ENCODE measurements around the gene PGR. TPM values are rescaled to one million over a fixed set of nuclear protein-coding genes. Genes with fewer than 3 reads are reported as not detected.

The PGR gene
- total and polyA plus RNA-seq, 2 of the 8 experiments (the other 6 are each of a cell fraction or from before 2014, with no cell fraction given) = 0.03 to 0.35 TPM

DNA sequence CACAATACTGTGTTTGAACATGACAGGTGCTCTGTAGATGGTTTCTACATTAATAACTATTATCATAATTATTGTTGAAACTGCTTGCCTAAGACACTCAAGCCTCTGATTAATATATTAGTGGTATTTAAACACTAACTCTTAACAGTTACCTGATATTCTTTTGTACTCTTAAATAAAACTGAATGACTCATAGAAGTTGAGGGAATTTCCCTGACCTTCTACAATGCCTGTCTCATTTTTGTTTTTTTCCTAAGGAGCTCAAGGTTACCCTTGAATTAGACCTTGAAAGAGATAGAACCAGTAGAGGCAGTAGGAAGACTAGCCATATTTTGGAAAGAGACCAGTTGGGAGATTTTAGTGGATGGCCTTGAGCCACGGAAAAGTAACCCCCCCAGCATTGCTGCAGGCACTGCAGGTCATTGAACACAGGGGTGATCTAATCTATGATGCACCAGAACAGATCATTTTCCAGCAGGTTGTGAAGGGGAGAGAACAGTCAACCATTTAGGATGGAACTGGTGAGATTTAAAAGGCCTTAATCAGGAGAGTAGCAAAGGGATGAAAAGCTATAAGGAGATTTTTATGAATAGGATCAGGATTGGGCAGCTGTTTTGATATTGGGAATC is 148.3 kb downstream of the PGR start:
- POLR2A ChIA-PET (ENCODE audit: partially characterized antibody) = no interaction called here
- Histone ChIP-seq H3K27me3 (replicated peaks in 1 of 4; ENCODE audit: control insufficient read depth in 3 of 4, extremely low read depth in 1 of 4, insufficient read depth in 3 of 4, low read length in 3 of 4) (peaks cover 13 to 31% (median 16%) of the 10 kb centered on the region in 4 experiments; a peak in 5 of 7 replicates), H2BK12ac (ENCODE audit: low read depth, low read length) (no peak overlapping the region), H3K79me2 (ENCODE audit: control insufficient read depth in 1 of 2, insufficient read depth in 2 of 2, low read length in 2 of 2) (no peaks in the 10 kb centered on the region), H3K9ac (replicated peaks in 1 of 4; ENCODE audit: extremely low read depth in 1 of 4, low read depth in 3 of 4, low read length in 3 of 4) (no peak overlapping the region), H2BK20ac (ENCODE audit: low read length) (no peak overlapping the region), H3K4me3 (ENCODE audit: extremely low read depth in 1 of 4, insufficient read depth in 2 of 4, low read depth in 3 of 4, low read length in 4 of 4) (no peak overlapping the region), H2BK15ac (ENCODE audit: low read length) (no peak overlapping the region), H4K20me1 (replicated peaks in 1 of 2; ENCODE audit: control insufficient read depth in 1 of 2, insufficient read depth in 2 of 2, low read length in 2 of 2) (peaks cover 8 to 11% of the 10 kb centered on the region in 2 experiments), H3K14ac (ENCODE audit: insufficient read length) (no peak overlapping the region), H3K36me3 (ENCODE audit: control insufficient read depth in 2 of 4, insufficient read depth in 4 of 4, low read length in 3 of 4) (peaks cover 0 to 20% (median 6%) of the 10 kb centered on the region in 4 experiments; a peak in 4 of 8 replicates), H4K5ac (ENCODE audit: insufficient read length, low read depth, low read length) (no peak overlapping the region), H4K8ac (ENCODE audit: extremely low read depth, insufficient read depth, low read length) (no peak overlapping the region), H3K4me2 (ENCODE audit: insufficient read depth in 1 of 2, low read depth in 2 of 2, low read length in 2 of 2) (no peak overlapping the region), H3K23me2 (ENCODE audit: low read depth, low read length) (no peaks in the 10 kb centered on the region), H3K27ac (ENCODE audit: low read depth, low read length) (no peak overlapping the region), H3K79me1 (ENCODE audit: low read depth, low read length) (no peaks in the 10 kb centered on the region), H3K4me1 (replicated peaks in 1 of 4; ENCODE audit: control insufficient read depth in 3 of 4, insufficient read depth in 4 of 4, low read length in 3 of 4) (no peaks in the 10 kb centered on the region; a peak in 1 of 7 replicates), H4K91ac (replicated peaks; ENCODE audit: insufficient read length, low read length) (no peak overlapping the region), H3K23ac (ENCODE audit: insufficient read length) (no peak overlapping the region), H2BK120ac (replicated peaks; ENCODE audit: low read depth, low read length) (no peak overlapping the region), H2AK5ac (ENCODE audit: low read depth, low read length) (no peak overlapping the region), H3K18ac (ENCODE audit: extremely low read depth, low read length) (no peak overlapping the region), H3K4ac (replicated peaks; ENCODE audit: insufficient read length, low read depth, low read length) (no peak overlapping the region), H2AFZ (ENCODE audit: low read length) (no peak overlapping the region), H3K9me3 (ENCODE audit: insufficient read depth in 2 of 2, low read depth in 1 of 2, low read length in 1 of 2) (no peaks in the 10 kb centered on the region), H2BK5ac (ENCODE audit: low read depth, low read length) (no peak overlapping the region), H3K56ac (replicated peaks; ENCODE audit: insufficient read length, low read depth, low read length) (no peak overlapping the region)
- FAIRE-seq (no peak), DNase-seq (ENCODE audit: low read depth in 1 of 2, low spot score in 2 of 2) (no peak)
- WGBS, 2 experiments (ENCODE audit: extremely low coverage in 1 of 2, insufficient coverage in 1 of 2, insufficient read length in 1 of 2, insufficient replicate concordance in 2 of 2, low coverage in 1 of 2, low lambda C conversion rate in 2 of 2, missing lambda C conversion rate in 1 of 2) = 94% methylated on average over 1 of the region's 1 CpG; no CpG with 5 or more reads in 1 of the 2 experiments
- CTCF ChIA-PET (ENCODE audit: partially characterized antibody) = interaction anchor here (0.6 to 3.2 kb wide), 8 partner anchors 15 to 1442 kb away, joined by 3 to 13 read pairs (median 4); no protein-coding TSS in a partner anchor
- no peak for TF ChIP-seq GABPA (IDR thresholded peaks at IDR 0.05; ENCODE audit: borderline replicate concordance, insufficient read depth, low read length)
- TF ChIP-seq POLR2AphosphoS5 (IDR thresholded peaks at IDR 0.05; ENCODE audit: low read depth, low read length) = no peak
- TF ChIP-seq, protein P1, sequence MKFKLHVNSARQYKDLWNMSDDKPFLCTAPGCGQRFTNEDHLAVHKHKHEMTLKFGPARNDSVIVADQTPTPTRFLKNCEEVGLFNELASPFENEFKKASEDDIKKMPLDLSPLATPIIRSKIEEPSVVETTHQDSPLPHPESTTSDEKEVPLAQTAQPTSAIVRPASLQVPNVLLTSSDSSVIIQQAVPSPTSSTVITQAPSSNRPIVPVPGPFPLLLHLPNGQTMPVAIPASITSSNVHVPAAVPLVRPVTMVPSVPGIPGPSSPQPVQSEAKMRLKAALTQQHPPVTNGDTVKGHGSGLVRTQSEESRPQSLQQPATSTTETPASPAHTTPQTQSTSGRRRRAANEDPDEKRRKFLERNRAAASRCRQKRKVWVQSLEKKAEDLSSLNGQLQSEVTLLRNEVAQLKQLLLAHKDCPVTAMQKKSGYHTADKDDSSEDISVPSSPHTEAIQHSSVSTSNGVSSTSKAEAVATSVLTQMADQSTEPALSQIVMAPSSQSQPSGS (IDR thresholded peaks at IDR 0.05; ENCODE audit: low read length) = no peak
- no peak for TF ChIP-seq CBX5 (IDR thresholded peaks at IDR 0.05; ENCODE audit: low read depth, low read length)
- TF ChIP-seq BRCA1 (IDR thresholded peaks at IDR 0.05; ENCODE audit: low read depth, low read length) = no peak
- no peak for TF ChIP-seq JUND (IDR thresholded peaks at IDR 0.05; ENCODE audit: low read length)
- TF ChIP-seq SAP30 (IDR thresholded peaks at IDR 0.05; ENCODE audit: insufficient read depth, insufficient replicate concordance, low read length) = no peak
- no peak for TF ChIP-seq POLR2A (IDR thresholded peaks at IDR 0.05; ENCODE audit: control extremely low read depth in 1 of 2, low read depth in 2 of 2, low read length in 2 of 2)
- TF ChIP-seq, protein P2, sequence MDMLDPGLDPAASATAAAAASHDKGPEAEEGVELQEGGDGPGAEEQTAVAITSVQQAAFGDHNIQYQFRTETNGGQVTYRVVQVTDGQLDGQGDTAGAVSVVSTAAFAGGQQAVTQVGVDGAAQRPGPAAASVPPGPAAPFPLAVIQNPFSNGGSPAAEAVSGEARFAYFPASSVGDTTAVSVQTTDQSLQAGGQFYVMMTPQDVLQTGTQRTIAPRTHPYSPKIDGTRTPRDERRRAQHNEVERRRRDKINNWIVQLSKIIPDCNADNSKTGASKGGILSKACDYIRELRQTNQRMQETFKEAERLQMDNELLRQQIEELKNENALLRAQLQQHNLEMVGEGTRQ (IDR thresholded peaks at IDR 0.05; ENCODE audit: low read length) = no peak
- no peak for TF ChIP-seq PHF8 (conservative IDR thresholded peaks at IDR 0.05; ENCODE audit: low read depth, low read length)
- TF ChIP-seq TCF12 (IDR thresholded peaks at IDR 0.05; ENCODE audit: low read depth, low read length) = no peak
